ENCODE measurements around the gene DEFB121.
"Not testable (repeated sequence)": the region's sequence is repeated elsewhere in the genome, so short reads cannot be mapped to it uniquely, and the experiment has no call there.

The DEFB121 gene

DNA sequence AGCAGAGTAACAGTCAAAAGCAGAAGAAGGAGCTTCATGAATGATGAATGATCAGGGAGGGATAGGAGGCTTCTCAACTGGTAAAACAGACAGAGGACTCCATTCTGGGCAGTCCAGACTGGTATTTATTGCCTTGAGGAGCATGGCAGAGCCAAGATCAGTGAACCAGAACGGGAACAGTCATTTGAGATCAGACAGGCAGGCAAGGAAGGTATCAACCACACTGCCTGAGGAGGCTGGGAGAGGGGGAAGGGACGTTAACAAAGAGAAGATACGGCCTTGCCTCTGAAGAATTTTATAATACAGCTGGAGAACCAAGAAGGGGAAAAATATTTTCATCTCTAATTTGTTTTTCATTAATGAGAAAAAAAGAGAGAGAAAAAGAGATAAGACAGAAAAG is at the start of gene DEFB121:
DEFB121 (minus strand) TSS at position 101 of the 400 bp plus-strand sequence; CDS start at position 38, 63 bp downstream.
- DNase-seq, result no peak

GRCh38 chr20:31454361-31454760 is 48.3 kb upstream of the DEFB121 start:
- DNase-seq, result no peak

DNA sequence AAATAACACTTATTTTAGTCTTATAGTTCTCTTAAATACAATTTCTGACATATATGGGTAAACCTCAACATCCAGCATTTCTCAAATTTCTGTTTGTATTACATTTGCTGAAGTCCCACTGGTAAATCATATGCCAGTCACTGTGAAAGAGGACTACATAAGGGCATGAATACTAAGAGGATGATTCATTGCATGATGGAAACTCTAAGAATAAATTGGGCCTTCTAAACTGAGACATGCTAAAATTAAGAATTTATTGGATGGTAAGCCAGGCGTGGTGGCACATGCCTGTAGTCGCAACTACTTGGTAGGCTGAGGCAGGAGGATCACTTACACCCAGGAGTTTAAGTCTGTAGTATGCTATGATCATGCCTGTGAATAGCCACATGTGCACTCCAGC is 46.6 kb upstream of the DEFB121 start:
- DNase-seq, result no peak

DNA sequence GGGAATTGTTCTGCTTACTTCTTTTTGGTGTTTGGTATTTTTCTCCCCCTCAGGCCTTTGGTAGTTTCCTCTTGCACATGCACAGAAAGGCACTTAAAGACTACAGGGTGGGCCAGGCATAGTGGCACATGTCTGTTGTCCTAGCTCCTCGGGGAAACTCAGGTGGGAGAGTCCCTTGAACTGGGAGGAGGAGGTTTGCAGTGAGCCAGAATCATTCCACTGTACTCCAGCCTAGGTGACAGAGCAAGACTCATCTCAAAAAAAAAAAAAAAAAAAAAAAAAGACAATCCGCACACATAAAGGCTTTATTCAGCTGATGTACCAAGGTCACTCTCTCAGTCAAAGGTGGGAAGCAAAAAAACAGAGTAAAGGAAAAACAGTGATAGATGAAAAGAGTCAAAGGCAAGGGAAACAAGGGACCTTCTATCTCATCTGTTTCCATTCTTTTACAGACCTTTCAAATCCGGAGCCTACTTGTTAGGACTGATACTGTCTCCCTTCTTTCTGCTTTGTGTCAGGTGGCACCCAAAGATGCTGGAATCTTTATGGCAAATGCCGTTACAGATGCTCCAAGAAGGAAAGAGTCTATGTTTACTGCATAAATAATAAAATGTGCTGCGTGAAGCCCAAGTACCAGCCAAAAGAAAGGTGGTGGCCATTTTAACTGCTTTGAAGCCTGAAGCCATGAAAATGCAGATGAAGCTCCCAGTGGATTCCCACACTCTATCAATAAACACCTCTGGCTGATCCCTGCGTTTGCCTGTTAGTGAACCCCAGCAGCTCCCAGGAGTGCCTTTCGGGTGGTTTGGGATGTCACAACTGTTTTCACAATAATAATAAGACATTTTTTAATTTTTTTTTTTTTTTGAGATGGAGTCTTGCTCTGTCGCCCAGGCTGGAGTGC is 43.7 kb upstream of the DEFB121 start:
- DNase-seq, result no peak

DNA sequence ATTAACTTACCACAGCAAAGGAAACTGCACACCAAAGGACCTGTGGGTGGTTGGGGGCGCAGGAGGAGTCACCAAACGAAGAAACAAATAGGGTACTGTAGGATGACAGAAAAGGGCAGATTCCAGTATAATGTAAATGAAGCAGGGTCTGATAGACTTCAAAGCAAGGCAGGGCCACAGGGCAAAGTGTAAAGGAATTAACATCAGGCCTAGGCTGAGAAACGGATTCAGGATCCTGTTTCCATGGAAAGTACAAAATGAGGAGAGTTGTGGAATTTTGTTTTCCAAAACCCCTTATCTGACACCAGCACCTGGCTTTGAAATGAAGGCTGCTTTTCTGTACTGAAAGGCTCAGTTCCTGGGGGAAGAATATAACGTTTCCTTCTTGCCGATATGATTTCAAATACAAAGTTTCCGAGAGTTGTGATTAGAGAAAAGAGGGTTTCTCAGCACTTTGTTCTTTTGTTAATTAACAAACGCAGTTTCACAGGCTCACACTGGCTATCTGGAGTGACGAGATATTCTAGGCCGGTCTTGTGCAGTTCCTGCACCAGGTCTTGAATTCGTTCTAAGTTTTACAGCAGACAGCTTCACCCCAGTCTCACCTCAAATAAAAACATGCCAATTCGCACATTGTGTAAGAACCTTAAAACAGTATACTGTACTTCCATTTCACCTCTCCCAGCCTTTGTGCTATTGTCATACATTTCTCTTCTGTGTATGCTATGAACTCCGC is 40.2 kb upstream of the DEFB121 start:
- DNase-seq, result no peak

- no peak for DNase-seq
Observed at GRCh38 chr20:31440012-31440659, 34.1 kb upstream of the DEFB121 start, which contains the start of gene DEFB123. TSS of gene DEFB123 (plus strand) at chr20:31440632. CDS start at chr20:31440699, 67 bp downstream.

- DNase-seq, result no peak
Observed at GRCh38 chr20:31430568-31431115, 24.6 kb upstream of the DEFB121 start.

- DNase-seq, result not testable (repeated sequence)
Observed at GRCh38 chr20:31427576-31427975, 21.6 kb upstream of the DEFB121 start.

- not testable (repeated sequence) for DNase-seq
Observed at GRCh38 chr20:31426891-31427551, 21.0 kb upstream of the DEFB121 start.

DNA sequence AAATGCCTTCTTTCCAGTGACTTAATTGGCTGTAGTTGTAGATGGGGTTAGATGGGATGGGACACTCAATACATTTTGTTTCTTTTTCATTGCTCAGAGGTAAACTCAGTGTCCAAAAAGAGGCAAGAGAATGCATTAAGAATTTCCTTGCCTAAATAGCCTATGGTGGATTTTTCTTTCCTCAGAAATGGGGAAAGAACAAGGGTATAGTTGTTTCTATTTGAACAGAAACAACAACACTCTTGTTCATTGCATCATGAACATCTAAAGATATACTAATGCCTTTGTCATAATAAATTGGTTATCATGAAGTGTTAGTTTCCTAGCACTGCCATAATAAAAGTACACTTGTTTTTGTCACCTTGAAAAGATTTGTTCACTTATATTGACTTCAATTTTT is 19.8 kb upstream of the DEFB121 start:
- DNase-seq, result no peak

GRCh38 chr20:31418307-31418706 is 12.3 kb upstream of the DEFB121 start:
- DNase-seq, result no peak

GRCh38 chr20:31415653-31416052 is 9.6 kb upstream of the DEFB121 start:
- no peak for DNase-seq

DNA sequence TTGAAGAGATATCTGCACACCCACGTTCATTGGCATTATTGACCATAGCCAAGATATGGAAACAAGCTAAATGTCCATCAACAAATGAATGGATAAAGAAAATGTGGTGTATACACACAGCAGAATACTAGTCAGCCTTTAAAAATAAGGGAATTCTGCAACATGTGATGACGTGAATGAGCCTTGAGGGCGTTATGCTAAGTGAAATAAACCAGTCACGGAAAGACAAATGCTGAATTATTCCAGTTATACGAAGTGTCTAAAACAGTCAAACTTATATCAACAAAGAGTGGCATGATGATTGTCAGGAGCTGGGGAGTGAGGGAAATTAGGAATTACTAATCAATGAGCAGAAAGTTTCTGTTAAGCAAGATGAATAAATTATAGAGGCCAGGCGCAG is 8.4 kb upstream of the DEFB121 start:
- no peak for DNase-seq

DNA sequence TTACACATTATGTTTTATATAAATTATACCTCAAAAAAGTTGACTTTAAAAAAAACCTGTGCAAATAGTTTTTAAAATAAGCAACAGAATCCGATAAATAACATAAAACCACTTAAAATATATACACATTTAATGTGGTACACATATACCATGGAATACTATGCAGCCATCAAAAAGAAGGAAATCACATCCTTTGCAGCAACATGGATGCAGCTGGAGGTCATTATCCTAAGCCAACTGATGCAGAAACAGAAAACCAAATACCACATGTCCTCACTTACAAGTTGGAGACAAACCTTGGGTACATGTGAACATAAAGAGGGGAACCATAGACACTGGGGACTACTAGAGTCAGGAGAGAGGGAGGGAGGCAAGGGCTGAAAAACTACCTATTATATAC is 4.0 kb upstream of the DEFB121 start:
- DNase-seq, result no peak

GRCh38 chr20:31403886-31404285 is 2.1 kb downstream of the DEFB121 start:
- no peak for DNase-seq

GRCh38 chr20:31394900-31395299 is 11.1 kb downstream of the DEFB121 start:
- no peak for DNase-seq

GRCh38 chr20:31392836-31393235 is 13.2 kb downstream of the DEFB121 start:
- no peak for DNase-seq

DNA sequence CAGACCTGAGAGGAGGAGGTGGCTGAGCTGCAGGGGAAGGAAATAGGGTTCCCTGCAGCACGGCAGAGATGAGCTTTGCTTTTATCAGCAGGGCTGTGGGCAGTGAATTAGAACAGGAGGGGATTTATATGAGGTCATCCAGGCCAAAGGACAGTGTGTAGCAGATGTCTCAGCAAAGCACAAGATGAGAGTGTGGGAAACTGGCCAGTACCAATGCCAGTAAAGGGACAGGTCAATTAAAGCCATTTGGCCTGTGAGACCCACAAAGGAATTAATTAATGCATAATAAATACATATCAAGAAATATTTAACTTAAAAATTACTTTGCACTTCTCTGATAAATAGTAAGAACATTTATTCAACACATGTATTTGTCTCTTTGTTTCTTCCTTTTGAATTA is 15.5 kb downstream of the DEFB121 start, which contains the start of gene DEFB119:
DEFB119 (minus strand) TSS at position 101 of the 400 bp plus-strand sequence. CDS start 107 bp downstream, outside the sequence.
- DNase-seq, result no peak

DNA sequence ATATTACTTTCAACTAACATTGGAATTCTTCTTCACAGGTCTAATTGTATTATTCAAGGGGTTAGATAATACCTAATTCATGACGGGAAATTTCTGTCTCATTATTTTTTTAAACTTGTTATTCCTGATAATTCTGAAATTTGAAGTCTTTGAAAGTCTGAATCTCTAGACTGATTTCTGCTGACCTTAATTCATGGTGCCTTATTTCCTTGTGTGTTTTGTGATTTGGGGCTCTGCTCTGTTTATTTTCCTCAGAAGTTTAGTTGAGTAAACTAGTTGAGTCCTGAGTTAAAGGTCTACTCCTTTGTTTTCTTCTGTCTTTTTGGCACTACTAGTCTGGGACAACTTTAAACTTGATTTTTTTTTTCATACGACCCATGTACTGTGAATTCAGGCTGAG is 31.7 kb downstream of the DEFB121 start:
- DNase-seq, result no peak

DNA sequence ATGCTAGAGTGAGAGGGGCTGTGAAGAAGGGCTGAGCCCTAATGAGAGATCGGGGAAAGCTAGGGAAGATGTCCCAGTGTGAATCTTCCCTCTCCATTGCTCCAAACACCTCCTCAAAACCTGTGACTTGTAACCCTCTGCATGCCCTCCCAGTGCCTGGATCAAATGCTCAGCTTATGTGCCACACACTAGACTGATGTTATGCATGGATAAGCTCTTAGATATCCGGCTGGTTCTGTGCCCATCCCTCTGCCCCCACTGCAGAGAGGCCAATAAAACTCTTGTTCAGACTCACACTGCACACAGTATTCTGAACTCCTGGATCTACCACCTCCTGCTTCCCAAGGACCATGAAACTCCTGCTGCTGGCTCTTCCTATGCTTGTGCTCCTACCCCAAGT is 37.7 kb downstream of the DEFB121 start, which contains the start of gene DEFB118:
DEFB118 (plus strand) TSS at position 301 of the 400 bp plus-strand sequence; CDS start at position 351, 50 bp downstream.
- no peak for DNase-seq

- DNase-seq, result not testable (repeated sequence)
Observed at GRCh38 chr20:31364272-31364671, 41.7 kb downstream of the DEFB121 start.

GRCh38 chr20:31363295-31363694 is 42.7 kb downstream of the DEFB121 start:
- DNase-seq, result no peak

All from C1 segment of cervical spinal cord (tissue), 14 donors.